NCI-H2227 treated with DMSO at 0.1 percent for 48 hours (cell line): ENCODE results near the gene FOXD1.
"Not testable (repeated sequence)": the region's sequence is repeated elsewhere in the genome, so short reads cannot be mapped to it uniquely, and the experiment has no call there.

Experiments
- DNase-seq: peaks from one replicate; lab custom pipeline; 2025; lab: John Stamatoyannopoulos, UW

The FOXD1 gene

GRCh38 chr5:73417303-73418034, 31.1 kb downstream of the FOXD1 start:
- no peak for DNase-seq

- no peak for DNase-seq
These were observed 33.0 kb downstream of the FOXD1 start for GRCh38 chr5:73415617-73416016.

GRCh38 chr5:73415171-73415570, 33.4 kb downstream of the FOXD1 start:
- DNase-seq: no peak

GRCh38 chr5:73412597-73412988, 36.0 kb downstream of the FOXD1 start:
- DNase-seq: no peak

- DNase-seq: no peak
These were observed 36.5 kb downstream of the FOXD1 start for GRCh38 chr5:73411936-73412596.

GRCh38 chr5:73409927-73410326, 38.6 kb downstream of the FOXD1 start:
- not testable (repeated sequence) for DNase-seq

- no peak for DNase-seq
These were observed 42.9 kb downstream of the FOXD1 start for GRCh38 chr5:73405691-73406090.

GRCh38 chr5:73399775-73400174, 48.8 kb downstream of the FOXD1 start:
- DNase-seq: no peak
